ENCODE measurements around the gene EBP. TPM values are rescaled to one million over a fixed set of nuclear protein-coding genes. Genes with fewer than 3 reads are reported as not detected.

The EBP gene
- total RNA-seq, 4 donors from 2014 or later, result 43.5 to 87.0 (median 64.1) TPM

GRCh38 chrX:48478806-48479205 lies 42.8 kb upstream of the EBP start:
- TF ChIP-seq POLR2A (IDR thresholded peaks at IDR 0.05) (no peak), CTCF (IDR thresholded peaks at IDR 0.05) (no peak)
- no peak overlapping the region for H3K4me3 ChIP-seq (ENCODE audit: low read depth, poor library complexity, severe bottlenecking)
- intact Hi-C loops (cut with DNase I; ENCODE audit: low total_unique reads), result no loop called here
- no peak for DNase-seq (ENCODE audit: low spot score in 2 of 2)
- 78 to 93% methylated on average over 5 of the region's 5 CpGs for WGBS, 2 donors

DNA sequence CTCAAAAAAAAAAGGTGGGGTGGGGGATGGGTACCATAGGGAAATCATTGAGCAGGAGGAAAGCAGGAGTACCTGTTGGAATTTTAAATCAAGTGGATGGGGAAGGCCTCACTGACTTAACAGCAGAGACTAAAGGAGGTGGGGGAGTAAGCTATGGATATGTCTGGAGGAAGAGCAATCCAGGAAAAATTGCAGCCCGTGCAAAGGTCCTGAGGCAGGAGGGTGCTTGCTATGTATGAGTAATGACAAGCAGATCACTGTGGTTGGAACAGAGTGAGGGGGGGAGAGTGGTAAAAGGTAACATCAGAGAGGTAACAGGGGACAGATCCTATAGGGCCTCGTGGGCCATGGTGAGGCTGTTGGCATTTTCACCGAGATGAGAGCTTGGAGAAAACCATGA lies 41.5 kb upstream of the EBP start:
- H3K4me3 ChIP-seq (ENCODE audit: low read depth, poor library complexity, severe bottlenecking), result no peak overlapping the region
- WGBS, 2 donors, result 89 to 96% methylated on average over 3 of the region's 3 CpGs
- no peak for DNase-seq (ENCODE audit: low spot score in 2 of 2)
- TF ChIP-seq CTCF (IDR thresholded peaks at IDR 0.05) (no peak), POLR2A (IDR thresholded peaks at IDR 0.05) (no peak)
- intact Hi-C loops (cut with DNase I; ENCODE audit: low total_unique reads), result no loop called here

DNA sequence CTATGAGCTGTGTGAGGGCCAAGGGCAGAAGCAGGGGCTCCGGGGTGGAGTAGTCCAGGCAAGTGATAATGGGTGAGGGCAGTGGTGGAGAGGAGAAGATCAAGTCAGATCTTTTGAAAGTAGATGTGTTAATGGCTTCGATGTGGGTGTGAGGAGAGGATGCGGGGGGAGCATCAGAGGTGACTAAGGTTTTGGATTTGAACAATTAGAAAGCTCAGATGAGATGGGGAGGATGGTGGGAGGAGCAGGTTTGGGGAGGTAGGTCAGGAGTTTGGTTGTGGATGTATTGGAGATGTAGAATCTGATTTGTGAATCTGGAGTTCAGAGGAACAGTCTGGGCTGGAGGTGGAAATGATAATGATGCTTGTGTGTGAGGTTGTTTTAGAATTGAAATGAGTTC lies 41.0 kb upstream of the EBP start:
- DNase-seq (ENCODE audit: low spot score in 2 of 2), result no peak
- intact Hi-C loops (cut with DNase I; ENCODE audit: low total_unique reads), result no loop called here
- TF ChIP-seq POLR2A (IDR thresholded peaks at IDR 0.05) (no peak), CTCF (IDR thresholded peaks at IDR 0.05) (no peak)
- no peak overlapping the region for H3K4me3 ChIP-seq (ENCODE audit: low read depth, poor library complexity, severe bottlenecking)
- WGBS, 2 donors, result 89 to 95% methylated on average over 3 of the region's 3 CpGs

DNA sequence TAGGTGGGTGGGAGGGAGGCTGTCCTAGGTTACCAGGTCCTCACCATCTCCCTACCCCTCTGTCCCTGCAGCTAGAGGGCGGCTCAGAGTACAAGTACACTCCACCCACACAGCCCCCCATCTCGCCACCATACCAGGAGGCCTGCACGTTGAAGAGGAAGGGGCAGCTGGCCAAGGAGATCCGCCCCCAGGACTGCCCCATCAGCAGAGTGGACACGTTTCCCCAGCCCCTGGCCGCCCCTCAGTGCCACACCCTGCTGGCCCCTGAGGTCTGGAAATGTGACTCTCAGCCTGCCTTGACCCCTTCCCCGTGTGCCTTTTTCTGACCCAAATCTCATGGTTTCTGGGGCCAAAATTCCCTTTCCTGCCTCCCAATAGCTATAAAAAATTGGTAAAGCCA lies 39.1 kb upstream of the EBP start:
- WGBS, 2 donors, result 60 to 63% methylated on average over 4 to 7 of the region's 7 CpGs
- intact Hi-C loops (cut with DNase I; ENCODE audit: low total_unique reads), result no loop called here
- TF ChIP-seq CTCF (IDR thresholded peaks at IDR 0.05) (no peak), POLR2A (IDR thresholded peaks at IDR 0.05) (no peak)

GRCh38 chrX:48487362-48487798 lies 34.2 kb upstream of the EBP start:
- H3K4me3 ChIP-seq (ENCODE audit: low read depth, poor library complexity, severe bottlenecking), result no peak overlapping the region
- no peak for DNase-seq (ENCODE audit: low spot score in 2 of 2)
- TF ChIP-seq CTCF (IDR thresholded peaks at IDR 0.05), result no peak
- no peak for TF ChIP-seq POLR2A (IDR thresholded peaks at IDR 0.05)
- intact Hi-C loops (cut with DNase I; ENCODE audit: low total_unique reads), result no loop called here
- WGBS, 2 donors, result 51 to 81% methylated on average over 3 to 10 of the region's 10 CpGs

More for the DNA sequence above, 39.1 kb upstream of the EBP start:
- no peak for DNase-seq (ENCODE audit: low spot score in 2 of 2)
- no peak overlapping the region for H3K4me3 ChIP-seq (ENCODE audit: low read depth, poor library complexity, severe bottlenecking)

- no peak for DNase-seq (ENCODE audit: low spot score in 2 of 2)
- TF ChIP-seq POLR2A (IDR thresholded peaks at IDR 0.05) (no peak), CTCF (IDR thresholded peaks at IDR 0.05) (no peak)
- WGBS, 2 donors, result 85% methylated on average over 3 of the region's 3 CpGs; no CpG with 5 or more reads in 1 of the 2 donors
- no peak overlapping the region for H3K4me3 ChIP-seq (ENCODE audit: low read depth, poor library complexity, severe bottlenecking)
- intact Hi-C loops (cut with DNase I; ENCODE audit: low total_unique reads), result no loop called here
These were observed 33.6 kb upstream of the EBP start for GRCh38 chrX:48488034-48488433.

Measured in lower leg skin (tissue), 4 donors.